HK-2 (cell line): Measurements from ENCODE around the gene NUMB.
"Not testable (repeated sequence)": the region's sequence is repeated elsewhere in the genome, so short reads cannot be mapped to it uniquely, and the experiment has no call there.

Source experiments
- DNase-seq: peaks from one replicate; pipeline ENCODE4 v3.0.0-alpha.2; 2018; ENCODE audit not compliant: unreplicated experiment

NUMB gene

DNA sequence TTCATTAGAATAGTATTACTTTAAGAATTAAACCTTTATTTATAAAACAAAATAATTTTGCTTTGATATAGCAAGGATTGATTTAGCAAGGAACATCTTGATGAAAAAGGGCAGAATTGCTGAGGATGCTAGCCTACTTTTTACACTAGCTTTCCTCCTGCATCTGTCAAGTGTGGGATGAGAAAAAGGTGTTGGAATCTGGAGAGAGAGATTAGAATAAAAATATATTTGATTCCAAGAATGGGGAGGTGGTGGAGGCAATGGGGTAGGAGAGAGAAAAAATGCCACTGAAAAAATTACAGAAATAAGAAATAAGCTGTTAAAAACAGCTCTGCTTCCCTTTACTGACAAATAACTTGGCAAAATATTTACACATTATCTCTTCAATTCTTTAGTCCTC lies 98.9 kb downstream of the NUMB start:
- no peak for DNase-seq

DNA sequence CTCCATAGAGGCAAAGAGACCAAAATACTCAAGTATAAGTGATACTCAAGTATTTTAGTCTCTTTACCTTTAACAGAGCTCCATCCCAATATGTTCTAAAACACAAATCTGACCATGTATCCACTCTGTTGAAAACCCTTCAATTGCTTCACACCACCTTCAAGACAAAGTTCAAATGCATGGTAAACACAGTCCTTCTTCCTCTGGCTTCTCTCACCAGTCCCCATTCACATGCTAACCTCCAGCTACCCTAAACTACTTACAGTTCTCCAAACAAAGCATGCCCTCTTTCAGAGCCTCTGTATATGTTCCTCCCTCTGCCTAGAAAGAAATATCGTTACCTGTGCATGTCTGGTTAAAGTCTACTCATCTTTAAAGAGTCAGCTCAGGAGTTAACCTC lies 100.2 kb downstream of the NUMB start:
- no peak for DNase-seq

DNA sequence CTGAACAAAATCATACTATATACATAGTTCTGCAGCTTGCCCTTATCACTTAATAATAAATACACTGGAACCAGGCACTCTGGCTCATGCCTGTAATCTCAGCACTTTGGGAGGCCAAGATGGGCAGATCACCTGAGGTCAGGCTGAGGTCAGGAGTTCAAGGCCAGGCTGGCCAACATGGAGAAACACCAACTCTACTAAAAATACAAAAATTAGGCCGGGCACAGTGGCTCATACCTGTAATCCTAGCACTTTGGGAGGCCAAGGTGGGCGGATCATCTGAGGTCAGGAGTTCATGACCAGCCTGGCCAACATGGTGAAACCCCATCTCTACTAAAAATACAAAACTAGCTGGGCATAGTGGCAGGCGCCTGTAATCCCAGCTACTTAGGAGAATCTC lies 109.3 kb downstream of the NUMB start:
- not testable (repeated sequence) for DNase-seq

DNA sequence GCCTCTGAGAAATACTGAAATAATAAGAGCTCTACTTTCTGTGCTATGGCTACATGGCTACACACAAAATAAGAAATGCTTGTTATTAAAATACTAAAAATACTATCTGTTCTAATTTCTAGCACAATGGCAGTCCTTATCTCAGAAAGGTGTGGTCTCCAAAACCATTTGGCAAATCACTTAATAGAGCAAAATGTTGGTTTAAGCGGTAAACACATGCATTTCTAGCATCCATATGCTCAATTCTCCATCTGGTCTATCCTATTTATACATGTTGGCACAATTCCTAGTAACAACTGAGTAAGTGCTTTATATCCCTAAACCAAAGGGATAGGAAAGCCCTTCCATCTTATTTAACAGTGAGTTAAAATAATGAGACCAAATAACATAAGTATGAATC lies 114.0 kb downstream of the NUMB start:
- DNase-seq = no peak

DNA sequence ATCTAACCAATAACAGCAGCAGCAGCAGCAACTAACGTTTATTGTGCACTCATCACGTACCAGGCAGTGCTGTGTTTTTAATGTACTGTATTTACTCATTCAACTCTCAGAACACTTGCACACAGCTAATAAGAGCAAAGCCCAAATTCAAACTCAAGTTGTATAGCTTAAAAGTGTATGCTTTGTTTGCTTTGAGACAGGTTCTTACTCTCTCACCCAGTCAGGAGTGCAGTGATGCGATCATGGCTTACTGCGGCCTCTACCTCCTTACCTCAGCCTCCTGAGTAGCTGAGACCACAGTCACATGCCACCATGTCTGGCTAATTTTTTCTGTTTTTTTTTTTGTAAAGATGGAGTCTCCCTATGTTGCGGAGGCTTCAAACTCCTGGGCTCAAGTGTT lies 115.7 kb downstream of the NUMB start:
- DNase-seq = no peak

DNA sequence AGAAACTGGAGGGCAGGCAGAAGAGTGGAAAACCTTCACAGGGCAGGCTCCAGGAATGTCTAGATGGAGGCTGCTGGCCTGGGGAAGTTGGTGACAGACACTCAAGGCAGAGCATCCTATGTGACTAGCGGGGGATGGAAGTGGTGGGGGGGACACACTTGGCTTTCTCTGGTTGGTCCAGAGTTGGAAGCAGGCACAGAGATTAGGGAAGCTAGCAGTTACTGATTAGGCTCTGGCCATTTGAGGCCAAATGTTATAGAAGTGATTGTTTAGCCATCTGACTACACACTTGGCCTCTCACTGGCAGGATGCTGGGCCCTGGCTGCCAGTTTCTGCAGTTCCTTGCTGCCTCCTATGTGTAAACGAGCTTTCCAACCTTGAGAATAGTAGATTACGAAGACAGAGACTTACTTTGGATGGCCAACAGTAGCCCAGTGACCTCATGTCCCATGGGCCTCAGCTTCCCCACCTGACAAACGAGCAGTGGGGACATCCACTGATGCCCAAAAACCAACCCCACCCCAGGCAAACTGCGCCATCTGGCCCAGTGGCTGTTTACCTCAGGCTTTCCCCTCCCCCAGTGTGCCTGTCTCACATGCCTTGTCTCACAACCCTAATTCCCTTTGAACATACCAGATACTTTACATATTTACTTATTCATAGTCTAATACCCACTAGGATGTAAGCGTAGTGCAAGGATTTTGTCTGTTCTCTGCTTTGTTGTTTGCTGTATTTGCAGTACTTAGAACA lies 118.3 kb downstream of the NUMB start:
- DNase-seq = no peak

DNA sequence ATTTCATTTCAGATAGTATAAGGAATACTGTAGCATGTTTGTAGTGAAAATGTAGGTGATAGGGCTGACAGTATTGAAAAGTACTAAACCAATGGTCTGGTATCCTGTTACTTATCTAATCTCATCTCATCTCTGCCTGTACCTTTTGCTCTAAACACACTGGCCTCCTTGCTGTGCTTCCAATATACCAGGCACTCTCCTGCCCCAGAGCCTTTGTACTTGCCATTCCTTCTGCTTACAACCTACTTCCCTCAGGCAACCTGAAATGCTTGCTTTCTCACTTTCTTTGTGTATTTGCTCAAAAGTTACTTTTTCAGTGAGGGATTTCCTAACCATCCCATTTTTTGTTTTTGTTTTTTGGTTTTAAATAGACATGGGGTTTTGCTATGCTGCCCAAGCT lies 119.1 kb downstream of the NUMB start:
- no peak for DNase-seq

DNA sequence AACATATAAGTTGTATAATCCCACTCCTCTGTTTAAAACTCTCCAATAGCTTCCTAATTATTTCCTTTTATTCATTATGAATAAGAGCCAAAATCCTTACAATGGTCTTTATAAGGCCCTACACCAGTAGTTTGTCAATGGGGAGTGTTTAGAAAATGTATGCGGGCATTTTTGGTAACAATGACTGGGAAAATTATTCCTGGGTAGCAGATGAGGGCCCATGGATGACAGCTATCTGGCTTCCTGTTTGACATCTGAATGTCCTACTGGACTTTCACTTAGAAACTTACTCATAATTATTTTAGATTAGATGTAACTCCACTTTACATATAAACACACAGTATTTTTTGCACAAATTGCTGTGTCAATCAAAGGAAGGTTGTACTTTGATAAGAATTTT lies 119.8 kb downstream of the NUMB start:
- DNase-seq = no peak

DNA sequence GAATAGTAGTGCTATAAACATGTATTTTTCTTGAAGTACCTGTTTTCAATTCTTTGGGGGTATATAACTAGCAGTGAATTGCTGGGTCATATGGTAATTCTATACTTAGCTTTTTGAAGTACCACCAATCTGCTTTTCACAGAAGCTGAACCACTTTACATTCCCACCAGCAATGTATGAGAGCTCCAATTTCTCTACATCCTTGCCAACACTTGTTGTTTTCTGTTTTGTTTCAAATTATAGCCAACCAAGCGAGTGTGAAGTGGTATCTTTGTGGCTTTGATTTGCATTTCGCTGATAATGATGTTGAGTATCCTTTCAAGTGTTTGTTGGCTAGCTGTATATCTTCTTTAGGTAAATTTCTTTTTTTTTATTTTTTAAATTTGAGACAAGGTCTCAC lies 125.3 kb downstream of the NUMB start:
- DNase-seq = no peak

DNA sequence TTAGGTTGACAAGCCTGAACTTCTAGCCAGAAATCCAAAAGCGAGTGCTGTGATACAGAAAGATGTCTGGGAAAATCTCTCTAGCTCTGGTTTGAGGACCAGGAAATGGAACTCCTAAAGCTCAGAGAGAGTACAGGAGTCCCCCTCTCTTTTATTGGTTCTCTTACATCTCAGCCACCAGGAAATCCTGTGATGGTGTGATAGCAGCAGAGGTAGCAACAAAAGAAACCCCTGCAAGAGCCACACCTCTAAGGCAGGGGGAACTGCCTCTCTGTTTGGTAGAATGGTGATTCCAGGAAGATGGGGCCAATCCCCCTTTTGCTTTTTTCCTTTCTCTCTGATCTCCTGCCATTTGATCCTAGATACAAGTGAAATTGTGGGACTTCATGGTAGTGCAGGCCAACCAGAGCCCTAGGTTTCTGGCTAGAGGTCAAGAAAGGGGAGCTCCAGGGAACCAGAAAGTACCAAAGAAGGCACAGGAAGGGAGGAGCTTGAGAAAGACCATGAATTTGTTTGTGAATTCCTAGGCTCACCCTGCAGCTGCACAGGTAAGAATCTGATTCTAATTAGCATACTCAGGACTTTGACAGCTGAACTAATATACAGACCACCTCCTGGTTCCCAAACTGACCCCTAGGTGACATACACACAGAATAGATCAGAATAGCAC lies 132.6 kb downstream of the NUMB start:
- no peak for DNase-seq

DNA sequence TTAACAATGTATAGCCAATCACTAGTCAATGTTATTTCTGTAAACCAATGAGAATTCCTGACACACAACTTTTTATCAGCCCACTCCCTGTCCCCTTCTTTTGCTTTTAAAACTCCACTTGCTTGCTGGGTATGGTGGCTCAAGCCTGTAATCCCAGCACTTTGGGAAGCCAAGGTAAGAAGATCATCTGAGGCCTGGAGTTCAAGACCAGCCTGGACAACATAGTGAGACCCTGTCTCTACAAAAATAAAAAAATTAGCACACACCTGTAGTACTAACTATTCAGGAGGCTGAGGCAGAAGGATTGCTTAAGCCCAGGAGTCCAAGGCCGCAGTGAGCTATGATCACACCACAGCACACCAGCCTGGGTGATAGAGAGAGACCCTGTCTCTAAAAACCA lies 133.3 kb downstream of the NUMB start:
- no peak for DNase-seq

DNA sequence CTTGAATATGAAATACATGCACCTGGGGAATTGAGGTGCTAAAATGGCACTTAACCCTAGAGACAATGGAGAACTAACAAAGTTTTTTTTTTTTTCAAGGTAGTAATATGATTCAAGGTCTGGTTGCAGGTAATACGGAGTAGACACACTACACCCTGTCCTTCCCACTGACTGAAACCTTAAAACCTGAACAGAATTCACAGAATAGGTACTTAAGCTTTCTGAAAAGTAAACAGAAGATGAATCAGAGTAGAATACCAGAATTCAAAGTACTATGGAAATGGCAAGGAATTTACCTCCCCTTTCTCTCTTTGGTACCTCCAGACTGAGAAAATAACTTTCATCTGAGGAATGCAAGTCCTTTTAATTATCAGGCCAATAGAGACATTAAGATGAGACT lies 133.8 kb downstream of the NUMB start:
- DNase-seq = no peak

DNA sequence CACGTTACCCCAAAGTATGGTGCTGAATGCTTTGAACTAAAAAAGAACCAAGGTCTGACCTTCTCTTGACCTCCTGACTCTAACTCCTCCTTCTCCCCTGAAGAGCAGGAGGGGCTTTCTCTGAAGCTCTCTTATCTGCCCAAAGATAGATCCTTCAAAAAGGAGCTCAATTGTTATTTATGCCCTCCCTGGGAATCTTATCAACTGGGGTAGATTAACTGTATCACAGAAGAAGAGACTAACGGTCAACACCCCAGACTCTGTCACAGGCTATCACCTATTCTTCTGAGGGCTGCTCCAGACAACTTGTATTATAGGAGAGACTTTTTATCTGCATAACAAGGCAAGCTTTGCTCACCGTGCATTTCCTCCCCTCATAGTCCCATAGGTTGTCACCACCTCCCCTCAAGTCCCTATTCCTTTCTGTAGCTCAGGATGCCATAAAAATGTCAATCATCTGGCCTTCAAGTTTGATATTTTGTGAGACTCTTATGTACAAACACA lies 134.4 kb downstream of the NUMB start:
- no peak for DNase-seq

DNA sequence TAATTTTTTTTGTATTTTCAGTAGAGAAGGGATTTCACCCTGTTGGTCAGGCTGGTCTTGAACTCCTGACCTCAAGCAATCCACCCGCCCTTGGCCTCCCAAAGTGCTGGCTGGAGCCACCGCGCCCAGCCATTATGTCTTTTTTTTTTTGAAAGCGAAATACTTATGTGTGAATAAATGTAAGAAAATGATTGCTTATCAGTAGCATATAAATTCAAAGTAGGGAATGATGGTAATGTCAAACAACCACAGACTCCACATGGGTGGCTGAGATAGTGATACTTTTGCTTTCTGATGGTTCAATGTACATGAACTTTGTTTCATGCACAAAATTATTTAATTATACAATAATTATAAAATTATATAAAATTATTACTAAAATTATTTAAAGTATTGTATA lies 145.2 kb downstream of the NUMB start:
- no peak for DNase-seq

DNA sequence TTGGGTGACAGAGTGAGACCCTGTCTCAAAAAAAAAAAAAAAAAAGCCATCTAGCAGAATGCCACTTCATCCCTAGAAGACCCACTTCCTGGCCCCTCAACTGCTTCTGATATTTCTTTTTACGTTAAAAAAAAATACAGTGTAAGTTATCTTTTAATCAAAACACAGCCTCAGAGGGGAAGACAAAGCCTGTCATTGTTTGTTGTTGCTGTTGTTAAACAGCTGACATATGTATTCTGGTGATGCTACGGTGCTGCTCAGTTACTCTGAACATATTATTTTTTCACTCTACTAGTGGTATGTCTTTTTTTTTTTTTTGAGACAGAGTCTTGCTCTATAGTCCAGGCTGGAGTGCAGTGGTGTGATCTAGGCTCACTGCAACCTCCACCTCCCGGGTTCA lies 145.7 kb downstream of the NUMB start:
- no peak for DNase-seq

DNA sequence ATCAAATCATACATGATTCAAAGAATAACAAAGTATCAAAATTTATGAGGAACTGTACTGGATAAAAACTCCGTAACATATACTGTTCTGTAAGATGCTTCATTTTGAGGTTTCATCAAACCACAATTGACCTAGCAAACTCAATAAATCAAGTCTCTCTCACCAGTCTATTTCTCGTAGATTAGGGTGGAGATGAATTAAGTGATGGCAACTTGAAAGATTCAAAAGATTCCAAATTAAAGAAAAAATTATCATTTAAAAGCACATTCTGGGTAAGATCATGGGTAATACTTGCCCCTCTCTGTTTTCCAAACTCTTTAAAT lies 146.7 kb downstream of the NUMB start:
- DNase-seq = no peak

DNA sequence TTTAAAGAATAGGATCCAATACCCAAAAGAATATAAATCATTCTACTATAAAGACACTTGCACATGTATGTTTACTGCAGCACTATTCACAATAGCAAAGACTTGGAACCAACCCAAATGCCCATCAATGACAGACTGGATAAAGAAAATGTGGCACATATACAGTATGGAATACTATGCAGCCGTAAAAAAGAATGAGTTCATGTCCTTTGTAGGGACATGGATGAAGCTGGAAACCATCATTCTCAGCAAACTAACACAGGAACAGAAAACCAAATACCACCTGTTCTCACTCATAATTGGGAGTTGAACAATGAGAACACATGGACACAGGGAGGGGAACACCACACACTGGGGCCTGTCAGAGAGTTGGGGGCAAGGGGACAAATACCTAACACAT lies 149.1 kb downstream of the NUMB start:
- DNase-seq = not testable (repeated sequence)

DNA sequence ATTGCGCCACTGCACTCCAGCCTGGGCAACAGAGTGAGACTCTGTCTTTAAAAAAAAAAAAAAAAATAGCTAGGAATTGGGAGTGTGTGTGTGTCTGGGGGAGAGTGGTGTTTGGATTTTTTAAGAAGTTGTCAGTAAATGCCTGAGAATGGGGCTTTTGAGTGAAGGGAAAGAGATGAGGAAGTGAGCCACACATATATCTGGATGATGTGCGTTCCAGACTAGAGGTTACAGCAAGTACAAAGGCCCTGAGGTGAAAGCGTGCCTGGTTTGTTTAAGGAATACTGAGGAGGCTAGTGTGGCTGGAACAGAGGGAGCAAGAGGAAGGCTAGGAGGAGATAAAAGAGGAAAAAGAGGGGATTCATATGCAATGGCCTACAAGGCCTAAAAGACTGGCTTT lies 151.1 kb downstream of the NUMB start:
- DNase-seq = no peak

DNA sequence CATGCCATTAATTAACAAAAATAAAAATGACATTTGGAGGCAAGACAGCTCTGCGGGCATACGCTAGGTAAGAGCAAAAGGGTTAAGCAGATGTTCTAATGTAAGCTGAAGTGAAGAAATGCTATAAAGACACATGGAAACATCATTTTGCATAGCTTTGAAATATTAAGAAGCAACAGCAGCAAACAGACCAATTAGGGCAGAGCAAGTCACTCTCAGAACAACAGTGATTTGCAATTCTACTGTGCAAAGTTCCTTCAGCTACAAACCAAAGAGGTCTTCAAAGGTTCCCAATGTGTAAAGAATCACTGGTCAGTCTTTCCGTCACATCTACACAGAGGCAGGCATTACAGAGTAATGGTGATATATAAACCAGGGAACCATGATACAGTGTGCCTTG lies 152.8 kb downstream of the NUMB start:
- DNase-seq = no peak

DNA sequence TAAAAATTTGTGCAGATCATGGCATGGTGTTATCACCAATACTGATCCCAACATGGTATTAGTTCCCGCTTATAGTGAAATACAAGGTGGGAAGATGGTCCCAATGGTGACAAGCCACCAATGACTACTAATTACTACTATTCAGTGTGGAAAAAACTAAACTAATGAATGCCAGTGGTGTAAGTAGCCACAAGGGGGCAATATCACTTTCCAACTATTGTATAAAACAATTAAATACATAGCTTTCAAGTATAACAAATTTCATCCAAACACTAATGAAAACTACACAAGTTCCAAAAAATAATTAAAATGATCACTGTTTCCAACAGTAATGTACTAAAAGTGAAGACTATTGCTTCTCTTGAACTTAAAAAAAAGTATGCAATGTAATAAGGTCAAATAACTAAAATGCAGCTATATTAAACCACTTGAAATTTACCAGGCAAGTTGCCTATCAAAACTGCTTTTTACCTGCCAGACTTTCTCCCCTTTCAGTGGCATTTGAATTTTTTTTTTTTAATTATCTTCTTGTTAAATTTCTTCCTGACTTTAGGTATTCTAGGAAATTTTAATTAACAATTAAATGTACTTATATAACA lies 163.0 kb downstream of the NUMB start:
- no peak for DNase-seq

DNA sequence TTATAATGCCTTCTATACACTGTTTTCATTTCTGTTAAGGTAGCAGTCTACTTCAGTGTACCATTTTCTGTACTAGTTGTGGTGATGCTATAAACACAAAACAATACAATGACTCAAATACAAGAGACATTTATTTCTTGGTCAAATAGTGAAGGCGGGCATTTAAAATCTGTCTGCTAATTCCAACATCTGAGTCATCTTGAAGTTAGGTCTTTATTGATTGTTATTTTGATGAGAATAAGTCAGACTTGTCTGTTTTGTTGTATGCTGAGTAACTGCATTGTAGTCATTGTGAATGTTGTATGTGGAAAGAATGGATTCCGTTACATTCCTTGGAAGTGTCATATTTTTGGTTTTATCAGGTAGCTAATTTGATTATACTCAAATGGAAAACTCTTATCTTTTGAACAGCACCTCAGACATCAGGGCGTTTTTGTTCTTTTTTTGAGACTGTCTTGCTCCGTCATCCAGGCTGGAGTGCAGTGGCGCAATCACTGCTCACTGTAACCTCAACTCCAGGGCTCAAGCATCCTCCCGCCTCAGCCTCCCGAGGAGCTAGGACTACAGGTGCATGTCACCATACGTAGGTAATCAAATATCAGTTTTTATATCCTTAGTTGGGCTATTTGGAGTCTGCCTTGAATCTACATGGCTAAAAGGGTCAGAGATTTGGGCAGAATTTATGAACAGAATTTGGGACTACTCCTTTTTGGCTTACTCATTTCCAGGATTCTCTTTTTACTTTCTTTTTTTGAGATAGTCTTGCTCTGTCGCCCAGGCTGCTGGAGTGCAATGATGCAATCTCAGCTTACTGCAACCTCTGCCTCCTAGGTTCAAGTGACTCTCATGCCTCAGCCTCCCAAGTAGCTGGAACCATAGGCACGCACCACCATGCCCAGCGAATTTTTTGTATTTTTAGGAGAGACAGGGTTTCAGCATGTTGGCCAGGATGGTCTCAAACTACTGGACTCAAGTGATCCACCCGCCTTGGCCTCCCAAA lies 164.3 kb downstream of the NUMB start:
- DNase-seq = no peak

DNA sequence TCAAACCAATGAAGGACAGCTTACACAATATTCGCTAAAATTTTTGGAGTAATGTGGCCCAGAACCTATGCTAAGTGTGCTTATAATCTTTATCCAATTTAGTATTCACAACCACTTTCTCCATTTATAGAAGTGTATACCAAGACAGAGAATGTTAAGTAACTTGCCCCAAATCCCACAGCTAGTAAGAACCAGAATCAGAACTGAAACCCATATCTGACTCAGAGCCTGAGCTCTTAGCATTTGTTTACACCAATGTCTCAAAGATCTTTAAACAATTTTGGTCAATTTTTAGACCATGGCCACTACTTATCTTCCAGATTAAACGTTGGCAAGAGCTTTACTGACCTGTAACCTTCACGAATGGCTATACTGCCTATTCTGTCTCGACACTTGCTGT lies 168.1 kb downstream of the NUMB start:
- no peak for DNase-seq
